Measurements from ENCODE around the gene FAM25C. TPM values are rescaled to one million over a fixed set of nuclear protein-coding genes. Genes with fewer than 3 reads are reported as not detected.

Gene FAM25C
- not detected for total RNA-seq

DNA sequence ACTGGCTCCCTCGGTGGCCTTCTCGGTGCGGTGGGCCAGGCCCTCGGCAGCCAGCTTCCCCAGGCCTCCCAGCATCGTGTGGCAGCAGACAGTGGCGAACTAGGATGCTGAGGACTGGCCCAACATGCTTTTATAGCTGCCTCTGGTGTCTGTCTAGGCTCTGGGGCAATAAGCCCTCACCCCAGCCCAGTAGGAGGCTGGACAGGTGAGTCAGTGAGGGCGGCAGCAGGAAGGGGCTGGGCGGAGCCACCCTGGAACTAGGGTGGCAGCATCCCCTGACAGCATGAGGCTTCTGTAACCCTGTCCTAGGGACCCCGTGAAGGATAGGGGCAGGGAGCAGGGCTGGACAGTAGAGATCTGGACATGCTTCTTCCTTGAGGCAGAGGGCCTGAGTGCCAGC lies at the start of gene FAM25C:
TSS of gene FAM25C (minus strand) at position 101 of the 400 bp plus-strand sequence. CDS start at position 75, 26 bp downstream.

Other genes with a start within 250 kb of the FAM25C start
- gene SYT15B, start 236.2 kb downstream of the FAM25C start, total RNA-seq: 4.0 TPM
- gene NPY4R2, start 81.1 kb downstream of the FAM25C start, total RNA-seq: not detected